ENCODE data around the gene PTEN. TPM values are rescaled to one million over a fixed set of nuclear protein-coding genes. Genes with fewer than 3 reads are reported as not detected.
"Not testable (repeated sequence)": the region's sequence is repeated elsewhere in the genome, so short reads cannot be mapped to it uniquely, and the experiment has no call there.

The PTEN gene
- total RNA-seq, 1 experiment from 2014 or later, result 33.3 TPM

DNA sequence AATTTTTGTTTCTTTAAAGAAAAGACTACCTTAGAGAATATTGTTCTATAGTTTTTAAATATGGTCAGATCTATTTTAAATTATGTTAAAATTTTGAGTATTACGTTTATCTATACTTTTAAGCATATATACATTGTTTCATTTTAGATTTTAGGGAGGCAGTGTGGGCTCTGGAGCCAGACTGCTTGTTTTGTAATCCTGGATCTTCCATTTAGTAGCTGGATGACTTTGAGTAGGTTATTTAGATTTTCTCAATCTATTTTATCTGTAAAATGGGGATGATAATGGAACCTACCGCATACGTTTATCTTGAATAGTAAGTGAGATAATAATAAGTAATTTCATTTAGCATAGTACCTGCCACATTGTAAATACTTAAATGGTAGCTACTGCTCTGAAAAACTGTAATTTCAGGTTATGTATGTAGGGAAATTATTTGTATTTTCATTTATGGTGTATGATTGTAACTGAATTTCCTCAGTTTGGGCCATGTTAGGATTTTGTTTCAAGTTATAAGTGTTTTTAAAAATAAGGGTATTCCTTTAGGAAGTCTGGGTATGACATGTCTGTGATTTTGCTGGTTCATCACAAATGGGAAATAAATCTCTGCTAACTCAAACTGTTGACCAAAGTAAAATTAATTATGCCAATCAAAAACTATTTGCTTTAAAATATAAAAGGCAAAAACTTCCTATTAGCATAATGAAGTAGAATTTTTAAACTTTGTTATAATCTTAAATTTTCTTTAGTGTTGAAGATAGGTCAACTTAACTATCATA is 6.5 kb downstream of the PTEN start:
- no peak for DNase-seq (ENCODE audit: low read depth)

DNA sequence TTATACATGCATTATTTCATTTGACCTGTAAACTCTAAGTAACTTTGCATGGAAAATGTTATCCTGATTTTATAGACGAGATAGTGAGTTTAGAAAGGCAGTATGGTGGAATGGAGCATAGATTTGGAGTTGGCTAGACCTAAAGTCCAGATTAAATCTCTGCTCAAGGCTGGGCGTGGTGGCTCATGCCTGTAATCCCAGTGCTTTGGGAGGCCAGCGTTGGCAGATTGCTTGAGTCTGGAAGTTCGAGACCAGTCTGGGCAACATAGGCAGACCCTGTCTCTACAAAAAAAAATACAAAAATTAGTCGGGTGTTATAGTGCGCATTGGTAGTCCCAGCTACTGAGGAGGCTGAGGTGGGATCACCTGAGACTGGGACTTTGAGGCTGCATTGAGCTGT is 9.4 kb downstream of the PTEN start:
- no peak for DNase-seq (ENCODE audit: low read depth)

DNA sequence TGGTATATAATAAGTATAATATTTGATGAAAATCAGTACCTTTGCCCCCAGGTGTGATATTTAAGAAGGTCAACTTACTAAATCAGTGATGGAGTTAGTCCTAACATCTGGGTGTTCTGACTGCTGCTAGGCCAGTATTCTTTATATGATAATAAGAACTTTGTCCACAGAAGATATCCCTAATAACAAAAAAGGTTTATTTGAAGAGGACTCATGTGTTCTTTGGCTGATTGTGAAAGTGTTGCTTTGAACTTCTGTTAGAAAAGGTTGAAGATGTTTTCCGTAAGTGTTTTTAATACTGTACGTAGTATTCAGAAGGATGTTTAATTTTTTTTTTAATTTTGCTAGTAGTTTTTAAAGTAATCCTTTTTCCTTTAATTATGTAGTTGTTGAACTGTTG is 10.2 kb downstream of the PTEN start:
- DNase-seq (ENCODE audit: low read depth), result no peak

DNA sequence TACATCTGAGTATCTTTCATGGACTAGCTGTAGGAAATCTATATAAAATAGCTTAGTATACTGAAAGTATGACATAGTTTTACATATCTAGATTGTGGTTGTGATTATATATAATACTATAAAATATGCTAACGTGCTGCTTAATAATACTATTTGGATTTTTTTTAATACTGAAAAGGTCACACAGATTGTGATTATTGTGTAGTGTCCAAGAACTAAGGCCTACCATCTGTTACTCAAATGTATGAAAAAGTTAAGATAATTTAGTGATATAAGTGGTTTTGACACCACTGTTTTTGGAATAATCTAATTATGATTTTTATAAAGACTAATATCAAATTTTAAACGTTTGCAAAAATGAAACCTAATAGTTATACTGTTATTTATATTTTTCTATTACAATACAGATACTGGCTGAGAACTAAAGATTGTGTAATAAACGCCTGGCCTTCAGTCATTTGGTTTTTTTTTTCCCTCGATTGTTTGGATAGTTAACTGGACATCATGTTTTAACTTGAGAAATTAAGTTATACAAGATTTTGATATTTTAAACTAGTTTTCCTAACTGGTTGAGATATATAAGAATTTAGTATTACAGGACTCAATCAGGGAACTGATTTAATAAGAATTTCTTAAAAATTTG is 12.6 kb downstream of the PTEN start:
- DNase-seq (ENCODE audit: low read depth), result no peak

DNA sequence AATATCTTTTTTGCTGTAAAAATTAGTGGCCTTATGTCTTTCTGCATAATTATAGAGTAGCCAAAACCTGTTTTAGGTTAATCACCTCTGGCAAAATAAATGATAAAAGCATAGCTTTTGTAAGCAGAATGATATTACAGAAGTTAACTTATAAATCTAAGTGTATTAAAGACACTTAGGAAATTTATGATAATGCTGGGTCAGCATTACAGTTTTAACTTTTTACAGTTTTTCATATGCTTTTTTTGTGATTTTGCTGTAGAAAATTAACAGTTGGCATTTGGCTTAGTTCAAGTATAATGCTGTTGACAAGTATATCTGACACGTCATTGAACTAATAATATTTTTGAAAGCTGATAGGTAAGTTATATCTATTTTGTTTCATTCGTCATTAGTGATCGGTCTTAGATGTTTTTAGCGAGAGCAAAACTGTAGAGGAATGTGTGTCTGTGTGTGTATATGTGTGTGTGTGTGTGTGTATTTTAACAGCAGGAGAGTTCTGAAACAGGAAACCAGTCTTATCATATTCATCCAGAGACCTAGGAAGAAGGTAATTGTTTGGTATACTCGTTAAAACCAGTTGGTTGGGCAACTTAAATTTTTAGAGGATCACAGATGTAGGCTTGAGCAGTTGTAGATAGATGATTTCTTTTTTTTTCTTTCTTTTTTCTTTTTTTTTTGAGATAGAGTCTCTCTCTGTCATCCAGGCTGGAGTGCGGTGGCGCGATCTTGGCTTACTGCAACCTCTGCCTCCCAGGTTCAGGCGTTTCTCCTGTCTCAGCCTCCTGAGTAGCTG is 15.4 kb downstream of the PTEN start:
- DNase-seq (ENCODE audit: low read depth), result no peak

DNA sequence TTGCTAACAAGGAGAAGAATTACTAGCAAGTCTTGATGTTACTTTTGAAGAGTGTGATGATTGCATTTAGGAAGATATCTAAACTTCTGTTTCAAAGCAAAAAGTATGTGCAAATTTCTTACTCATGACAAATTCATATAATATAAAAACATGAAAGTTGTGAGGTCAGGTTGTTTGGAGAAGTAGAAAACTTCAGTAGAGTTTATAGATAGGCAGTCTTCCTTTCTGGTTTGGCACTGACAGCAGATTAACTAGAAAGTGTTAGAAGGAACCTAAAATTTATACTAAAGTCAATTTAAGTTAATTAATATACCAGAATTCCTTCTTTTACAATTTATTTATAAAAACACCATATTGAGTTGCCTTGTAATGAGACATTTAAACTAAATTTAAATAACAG is 16.9 kb downstream of the PTEN start:
- no peak for DNase-seq (ENCODE audit: low read depth)

DNA sequence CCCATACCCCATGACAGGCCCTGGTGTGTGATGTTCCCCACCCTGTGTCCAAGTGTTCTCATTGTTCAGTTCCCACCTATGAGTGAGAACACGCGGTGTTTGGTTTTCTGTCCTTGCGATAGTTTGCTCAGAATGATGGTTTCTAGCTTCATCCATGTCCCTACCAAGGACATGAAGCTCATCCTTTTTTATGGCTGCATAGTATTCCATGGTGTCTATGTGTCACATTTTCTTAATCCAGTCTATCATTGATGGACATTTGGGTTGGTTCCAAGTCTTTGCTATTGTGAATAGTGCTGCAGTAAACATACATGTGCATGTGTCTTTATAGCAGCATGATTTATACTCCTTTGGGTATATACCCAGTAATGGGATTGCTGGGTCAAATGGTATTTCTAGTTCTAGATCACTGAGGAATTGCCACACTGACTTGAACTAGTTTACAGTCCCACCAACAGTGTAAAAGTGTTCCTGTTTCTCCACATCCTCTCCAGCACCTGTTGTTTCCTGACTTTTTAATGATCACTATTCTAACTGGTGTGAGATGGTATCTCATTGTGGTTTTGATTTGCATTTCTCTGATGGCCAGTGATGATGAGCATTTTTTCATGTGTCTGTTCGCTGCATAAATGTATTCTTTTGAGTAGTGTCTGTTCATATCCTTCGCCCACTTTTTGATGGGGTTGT is 18.1 kb downstream of the PTEN start:
- not testable (repeated sequence) for DNase-seq (ENCODE audit: low read depth)

DNA sequence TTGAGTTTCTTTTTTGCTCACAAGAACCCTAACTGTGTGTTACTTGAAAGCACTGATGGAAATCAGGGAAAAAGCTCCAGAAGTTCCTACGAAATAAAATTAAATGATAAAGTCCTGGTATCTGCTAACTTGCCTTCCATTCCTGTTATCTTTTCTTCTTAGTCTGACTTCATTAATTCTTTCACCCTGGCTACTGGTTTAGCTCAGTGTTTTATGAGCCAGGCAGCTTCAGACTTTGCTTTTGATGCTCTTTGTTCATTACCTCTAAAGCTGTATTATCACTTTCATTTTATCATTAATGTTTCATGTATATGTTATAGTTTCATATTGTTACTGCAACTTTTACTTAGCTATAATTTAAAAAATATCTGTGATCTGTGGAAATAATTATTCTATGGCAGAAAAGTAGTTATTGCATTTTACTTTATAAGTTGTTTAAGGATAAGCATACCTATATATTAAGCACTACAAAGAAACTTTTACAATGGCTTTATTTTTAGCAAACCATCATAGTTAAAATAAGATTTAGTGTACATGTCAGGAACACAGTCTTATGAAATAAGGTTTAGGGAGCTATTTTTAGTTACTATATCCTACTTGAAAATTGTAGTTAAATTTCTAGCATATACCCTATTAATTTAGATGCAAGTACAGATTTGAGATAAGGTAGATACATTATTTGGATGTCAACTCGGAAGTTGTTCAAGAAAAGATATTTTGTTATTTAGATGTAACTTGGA is 19.3 kb downstream of the PTEN start:
- DNase-seq (ENCODE audit: low read depth), result no peak

DNA sequence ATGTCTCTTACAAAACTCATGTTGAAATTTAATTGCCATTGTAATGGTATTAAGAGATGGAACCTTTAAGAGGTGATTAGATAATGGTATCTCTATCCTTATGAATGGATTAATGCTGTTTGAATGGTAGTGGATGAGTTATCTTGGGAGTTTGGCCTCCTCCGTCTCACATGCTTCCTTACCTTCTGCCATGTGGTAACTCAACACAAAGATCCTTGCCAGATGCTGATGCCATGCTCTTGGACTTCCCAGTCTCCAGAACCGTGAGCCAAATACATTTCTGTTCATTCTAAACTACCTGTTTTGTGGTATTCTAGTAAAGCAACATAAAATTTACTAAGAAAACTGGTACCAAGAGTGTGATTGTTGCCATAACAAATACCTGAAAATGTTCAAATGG is 23.2 kb downstream of the PTEN start:
- no peak for DNase-seq (ENCODE audit: low read depth)

DNA sequence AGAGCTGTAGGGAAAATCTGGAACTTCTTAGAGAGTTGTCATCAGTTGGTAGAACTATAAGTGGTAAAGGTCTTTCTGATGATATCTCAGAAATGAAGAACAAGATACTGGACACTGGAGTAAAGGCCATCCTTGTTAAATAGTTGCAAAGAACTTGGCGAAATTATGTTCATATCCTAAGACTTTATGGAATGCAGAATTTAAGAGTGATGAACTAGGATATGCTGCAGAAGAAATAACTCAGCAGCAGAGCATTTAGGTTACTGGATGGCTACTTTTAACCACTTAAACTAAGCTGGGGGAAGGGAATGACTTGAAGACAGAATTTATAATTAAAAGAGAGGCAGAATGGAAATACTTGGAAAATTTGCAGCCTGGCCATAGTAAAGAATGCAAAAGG is 23.7 kb downstream of the PTEN start:
- no peak for DNase-seq (ENCODE audit: low read depth)

DNA sequence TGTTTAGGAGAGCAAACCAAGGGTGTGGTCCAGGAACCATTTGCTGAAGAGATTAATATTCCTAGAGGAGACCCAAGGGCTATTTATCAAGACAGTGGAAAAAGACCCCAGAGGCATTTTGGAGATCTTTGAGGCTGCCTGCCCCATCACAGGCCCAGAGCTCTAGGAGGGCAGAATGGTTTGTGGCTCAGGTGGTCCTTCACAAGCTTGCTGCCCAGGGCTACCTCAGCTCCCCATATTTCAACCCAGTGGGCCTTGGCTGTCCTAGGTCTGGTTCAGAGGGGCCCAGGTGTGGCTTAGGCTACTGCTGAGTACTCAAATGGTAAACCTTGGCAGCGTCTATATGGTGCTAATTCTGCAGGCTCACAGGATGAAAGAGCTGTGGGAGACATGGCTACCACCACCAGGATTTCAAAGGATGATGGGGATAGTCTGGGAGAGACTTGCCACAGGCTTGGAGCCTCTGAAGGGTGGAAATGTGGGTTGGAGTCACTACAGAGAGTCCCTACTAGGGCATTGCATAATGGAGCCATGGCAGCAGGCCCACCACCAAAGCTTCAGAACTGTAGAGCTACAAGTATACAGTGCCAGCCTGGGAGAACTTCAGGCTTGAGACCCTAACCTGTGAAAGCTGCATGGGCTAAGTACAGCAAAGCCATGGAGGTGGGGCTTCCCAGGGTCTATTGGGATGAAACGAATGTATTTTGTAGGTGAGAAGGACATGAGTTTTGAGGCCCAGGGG is 24.3 kb downstream of the PTEN start:
- DNase-seq (ENCODE audit: low read depth), result no peak

DNA sequence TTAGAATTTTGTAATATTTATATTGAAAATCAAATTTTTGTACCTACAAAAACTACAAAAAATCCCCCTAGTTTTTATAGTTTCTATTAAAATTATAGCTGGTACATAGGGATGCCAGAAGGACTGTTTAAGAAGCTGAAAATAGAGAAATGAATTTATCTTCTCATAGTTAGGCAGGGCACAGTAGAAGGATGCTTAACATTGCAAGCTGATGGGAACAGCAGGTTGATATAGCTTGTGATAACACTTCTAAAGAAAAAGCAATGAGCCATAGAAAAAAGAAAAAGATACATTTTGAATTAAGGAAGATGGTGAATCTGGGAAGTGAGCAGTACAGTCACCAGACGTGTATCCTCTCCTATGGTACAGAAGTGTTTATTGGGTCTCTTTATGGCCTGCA is 32.0 kb downstream of the PTEN start:
- no peak for DNase-seq (ENCODE audit: low read depth)

DNA sequence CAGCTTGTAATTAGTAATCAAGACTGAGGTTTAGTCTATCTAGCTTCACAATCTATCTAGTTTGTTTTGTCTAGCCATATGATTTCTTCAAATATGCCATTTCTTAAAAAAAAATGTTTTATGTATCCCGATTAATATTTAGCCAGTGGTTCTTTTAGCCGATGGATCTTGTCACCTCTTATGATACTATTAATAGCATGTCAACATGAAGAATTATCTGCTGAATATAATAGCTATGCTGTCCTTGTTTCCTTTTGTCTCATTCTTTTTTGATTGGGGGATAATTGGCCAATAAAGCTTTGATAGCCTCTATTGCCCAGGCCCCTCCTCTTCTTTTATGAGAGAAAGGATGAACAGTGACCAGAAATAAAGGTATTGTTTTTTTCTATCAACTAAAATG is 32.8 kb downstream of the PTEN start:
- no peak for DNase-seq (ENCODE audit: low read depth)

DNA sequence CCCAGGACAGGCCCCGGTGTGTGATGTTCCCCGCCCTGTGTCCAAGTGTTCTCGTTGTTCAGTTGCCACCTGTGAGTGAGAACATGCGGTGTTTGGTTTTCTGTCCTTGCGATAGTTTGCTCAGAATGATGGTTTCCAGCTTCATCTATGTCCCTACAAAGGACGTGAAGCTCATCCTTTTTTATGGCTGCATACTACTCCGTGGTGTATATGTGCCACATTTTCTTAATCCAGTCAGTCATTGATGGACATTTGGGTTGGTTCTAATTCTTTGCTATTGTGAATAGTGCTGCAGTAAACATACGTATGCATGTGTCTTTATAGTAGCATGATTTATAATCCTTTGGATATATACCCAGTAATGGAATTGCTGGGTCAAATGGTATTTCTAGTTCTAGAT is 34.5 kb downstream of the PTEN start:
- not testable (repeated sequence) for DNase-seq (ENCODE audit: low read depth)

DNA sequence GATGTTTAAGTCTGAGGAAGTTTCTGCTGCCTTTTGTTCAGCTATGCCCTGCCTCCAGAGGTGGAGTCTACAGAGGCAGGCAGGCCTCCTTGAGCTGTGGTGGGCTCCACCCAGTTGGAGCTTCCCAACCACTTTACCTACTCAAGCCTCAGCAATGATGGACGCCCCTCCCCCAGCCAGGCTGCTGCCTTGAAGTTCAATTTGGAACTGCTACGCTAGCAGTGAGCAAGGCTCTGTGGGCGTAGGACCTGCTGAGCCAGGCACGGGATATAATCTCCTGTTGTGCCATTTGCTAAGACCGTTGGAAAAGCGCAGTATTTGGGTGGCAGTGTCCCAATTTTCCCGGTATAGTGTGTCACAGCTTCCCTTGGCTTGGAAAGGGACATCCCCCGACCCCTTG is 40.0 kb downstream of the PTEN start:
- not testable (repeated sequence) for DNase-seq (ENCODE audit: low read depth)

DNA sequence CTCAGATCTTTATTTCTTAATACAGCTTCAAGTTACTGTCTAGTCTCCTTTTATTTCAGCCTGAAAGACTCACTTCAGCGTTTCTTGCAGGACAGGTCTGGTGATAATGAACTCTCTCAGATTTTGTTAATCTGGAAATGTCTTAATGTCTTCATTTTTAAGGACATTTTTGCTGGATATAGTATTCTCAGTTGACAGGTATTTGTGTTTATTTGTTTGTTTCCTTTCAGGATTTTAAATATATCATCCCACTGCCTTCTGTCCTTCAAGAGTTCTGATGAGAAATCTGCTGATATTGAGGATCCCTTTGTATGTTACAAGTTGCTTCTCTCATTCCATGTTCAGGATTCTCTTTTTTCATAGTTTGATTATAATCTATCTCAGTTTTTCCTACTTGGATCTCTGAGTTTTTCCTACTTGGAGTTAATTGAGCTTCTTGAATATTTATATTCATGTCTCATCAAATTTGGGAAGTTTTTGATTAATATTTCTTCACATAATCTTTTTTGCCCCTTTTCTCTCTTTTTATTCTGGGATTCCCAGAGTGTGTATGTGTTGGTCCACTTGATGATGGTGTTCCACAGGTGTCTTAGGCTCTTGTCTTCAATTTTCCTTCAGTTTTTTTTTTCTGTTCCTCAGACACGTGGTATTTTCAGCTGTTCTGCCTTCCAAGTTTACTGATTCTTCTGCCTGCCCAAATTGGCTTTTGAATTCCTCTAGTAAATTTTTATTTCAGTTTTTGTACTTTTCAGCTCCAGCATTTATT is 49.9 kb downstream of the PTEN start:
- DNase-seq (ENCODE audit: low read depth), result no peak

DNA sequence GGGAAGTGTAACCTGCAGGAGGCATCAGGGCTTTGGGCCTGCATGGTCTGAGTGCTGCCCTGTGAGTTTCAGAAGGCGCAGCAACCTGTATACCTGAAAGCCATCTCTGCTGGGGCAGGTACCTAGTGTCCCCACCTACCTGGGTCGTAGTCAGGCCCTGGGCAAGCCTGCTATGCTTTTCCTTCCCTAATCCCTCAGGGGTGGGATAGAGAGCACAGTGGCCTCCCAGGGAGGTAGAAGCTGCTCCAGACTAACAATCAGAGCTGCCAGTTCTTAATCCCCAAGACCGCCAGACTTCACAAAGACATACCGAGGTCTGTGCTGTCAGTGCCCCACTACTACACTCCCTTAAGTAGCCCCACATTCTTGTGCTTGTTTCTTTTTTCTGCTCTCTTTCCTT is 52.0 kb downstream of the PTEN start:
- DNase-seq (ENCODE audit: low read depth), result no peak

DNA sequence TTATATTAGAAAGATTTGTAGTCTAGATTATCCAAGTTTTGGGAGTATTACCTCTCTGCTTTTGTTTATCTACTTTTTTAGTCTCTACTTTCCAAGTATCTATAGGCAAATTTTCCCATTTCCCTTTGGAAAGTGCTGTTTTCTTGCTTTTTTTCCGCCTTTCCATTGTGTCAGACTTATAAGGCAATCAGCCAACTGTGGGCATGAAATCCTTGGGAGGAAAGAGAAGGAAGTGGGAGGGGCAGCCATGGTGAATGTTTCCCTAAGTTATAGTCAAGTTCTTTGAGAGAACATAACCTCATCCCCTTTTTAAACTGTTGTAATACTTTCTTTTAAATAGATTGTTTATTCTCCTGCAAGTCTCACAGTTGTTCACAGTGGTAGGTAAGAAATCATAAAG is 52.6 kb downstream of the PTEN start:
- DNase-seq (ENCODE audit: low read depth), result no peak

DNA sequence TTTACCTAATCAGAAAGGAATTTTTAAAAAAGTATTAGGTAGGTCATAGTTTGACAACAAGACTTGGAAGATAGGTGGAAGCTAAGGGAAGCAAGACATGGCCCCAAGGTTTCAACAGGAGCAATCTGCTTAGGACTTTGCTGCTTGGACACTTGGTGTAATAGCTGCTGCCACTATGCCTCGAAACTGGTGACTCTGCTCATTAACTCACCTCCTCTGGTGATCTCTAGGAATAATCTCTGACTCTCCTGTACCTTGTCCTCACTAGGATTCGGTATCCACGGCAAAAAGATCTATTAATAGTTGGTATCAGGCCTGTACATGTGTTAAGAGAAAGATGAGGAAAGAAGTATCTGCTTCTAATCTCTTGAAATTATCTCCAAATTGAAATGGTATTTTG is 53.1 kb downstream of the PTEN start:
- DNase-seq (ENCODE audit: low read depth), result no peak

DNA sequence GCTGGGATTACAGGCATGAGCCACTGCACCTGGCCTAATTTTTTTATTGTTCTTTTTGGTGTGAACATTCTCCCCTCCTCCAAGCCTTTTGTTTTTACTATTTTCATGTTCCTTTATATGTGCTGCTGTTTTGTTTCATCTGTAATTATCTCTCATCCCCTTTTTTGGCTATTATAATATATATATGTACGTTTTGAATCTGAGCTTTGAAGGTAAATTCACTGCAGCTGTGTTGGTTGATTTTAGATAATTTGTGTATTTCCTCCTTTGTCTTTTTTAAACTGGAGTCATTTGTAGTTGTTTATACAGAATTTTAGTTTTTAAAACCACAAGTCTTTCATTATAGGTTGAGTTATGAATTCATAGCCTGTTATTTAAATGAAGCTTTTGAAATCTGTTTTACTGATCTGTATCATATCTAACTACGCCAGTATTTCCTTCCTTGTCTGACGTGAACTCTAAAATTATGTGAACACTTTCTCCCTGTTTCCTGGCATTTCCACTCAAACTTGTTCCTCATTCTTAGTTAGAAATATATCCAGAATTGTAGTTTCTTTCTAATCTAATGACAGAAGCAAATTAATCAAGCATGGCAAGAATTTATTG is 54.9 kb downstream of the PTEN start:
- DNase-seq (ENCODE audit: low read depth), result no peak

Measured in Daoy (cell line).